H1 (cell line): ENCODE data around the gene DLEC1.

Experiments
- BCL11A ChIP-seq, 2 experiments: IDR thresholded peaks; one replicate each; pipeline ENCODE4 v1.6.1; 2011; ENCODE audit warnings: low read depth in 2 of 2, low read length in 2 of 2, mild to moderate bottlenecking in 2 of 2
- CTCF ChIP-seq, 3 experiments: IDR thresholded peaks; 1 replicate in 2 of 3; 2 replicates in 1 of 3; pipeline versions ENCODE4 v1.5.1 to v1.6.1; 2011; ENCODE audit warnings: low read length in 3 of 3, mild to moderate bottlenecking in 3 of 3, inconsistent platforms in 2 of 3, low read depth in 1 of 3, moderate library complexity in 1 of 3; ENCODE audit not compliant: insufficient read depth in 1 of 3; ENCODE audit errors: control extremely low read depth in 1 of 3
- EGR1 ChIP-seq: IDR thresholded peaks from 2 replicates; pipeline ENCODE4 v1.6.1; 2011; ENCODE audit warnings: low read depth, low read length, borderline replicate concordance
- EP300 ChIP-seq, 2 experiments: IDR thresholded peaks; 1 replicate in 1 of 2; 2 replicates in 1 of 2; pipeline ENCODE4 v1.6.1; 2011 to 2012; ENCODE audit warnings: low read depth in 2 of 2, low read length in 2 of 2, mild to moderate bottlenecking in 2 of 2, borderline replicate concordance in 1 of 2, inconsistent platforms in 1 of 2, moderate library complexity in 1 of 2
- HDAC6 ChIP-seq: IDR thresholded peaks from one replicate; pipeline ENCODE4 v1.7.1; 2012; ENCODE audit warnings: low read depth, mild to moderate bottlenecking, inconsistent platforms, low read length, moderate library complexity
- POLR2A ChIP-seq, 2 experiments: IDR thresholded peaks; 1 replicate in 1 of 2; 2 replicates in 1 of 2; pipeline ENCODE4 v1.6.1; 2011; ENCODE audit warnings: low read depth in 2 of 2, low read length in 2 of 2, mild to moderate bottlenecking in 2 of 2; ENCODE audit errors: control extremely low read depth in 1 of 2
- POLR2AphosphoS5 ChIP-seq: IDR thresholded peaks from 2 replicates; pipeline ENCODE4 v1.6.1; 2011; ENCODE audit warnings: low read depth, low read length
- RFX5 ChIP-seq: IDR thresholded peaks from 2 replicates; pipeline ENCODE4 v1.6.1; 2011; ENCODE audit warnings: low read depth, low read length, improper control_type of control experiment, borderline replicate concordance
- RXRA ChIP-seq: IDR thresholded peaks from 2 replicates; pipeline ENCODE4 v1.6.1; 2011; ENCODE audit warnings: low read depth, mild to moderate bottlenecking, low read length, moderate library complexity; ENCODE audit not compliant: insufficient read depth
- SP4 ChIP-seq: IDR thresholded peaks from 2 replicates; pipeline ENCODE4 v1.6.1; 2012; ENCODE audit warnings: low read length, inconsistent platforms
- TEAD4 ChIP-seq: IDR thresholded peaks from 2 replicates; pipeline ENCODE4 v1.6.1; 2012; ENCODE audit warnings: low read depth, low read length, inconsistent platforms, mixed read lengths
- USF2 ChIP-seq: IDR thresholded peaks from 2 replicates; pipeline ENCODE4 v1.6.1; 2011; ENCODE audit warnings: low read length, improper control_type of control experiment
- YY1 ChIP-seq: IDR thresholded peaks from 2 replicates; pipeline ENCODE4 v1.6.1; 2011; ENCODE audit warnings: low read depth, mild to moderate bottlenecking, low read length
- ZNF274 ChIP-seq: IDR thresholded peaks from 2 replicates; pipeline ENCODE4 v1.7.0; 2012; ENCODE audit warnings: low read length, borderline replicate concordance; ENCODE audit errors: extremely low read depth

- TF ChIP-seq EGR1 (no peak), TEAD4 (no peak), RFX5 (no peak), CTCF (IDR thresholded peaks at IDR 0.05; ENCODE audit: control extremely low read depth in 1 of 3, insufficient read depth in 1 of 3, low read depth in 1 of 3, low read length in 3 of 3) (no peak), YY1 (no peak), EP300 (IDR thresholded peaks at IDR 0.05; ENCODE audit: borderline replicate concordance in 1 of 2, low read depth in 2 of 2, low read length in 2 of 2) (no peak), ZNF274 (no peak), BCL11A (IDR thresholded peaks at IDR 0.05; ENCODE audit: low read depth in 2 of 2, low read length in 2 of 2) (no peak), POLR2A (IDR thresholded peaks at IDR 0.05; ENCODE audit: control extremely low read depth in 1 of 2, low read depth in 2 of 2, low read length in 2 of 2) (no peak), POLR2AphosphoS5 (no peak), SP4 (no peak), USF2 (no peak), RXRA (no peak), HDAC6 (no peak)
Measured at GRCh38 chr3:38168151-38169026, 129.4 kb downstream of the DLEC1 start.
